PC-3 (cell line): Measurements from ENCODE around the gene PRTFDC1.

Experiments used
- CTCF ChIP-seq: fragments of 300-600 bp; sonication (generic); conservative IDR thresholded peaks from 2 replicates; pipeline ENCODE4 v1.5.1; 2017; ENCODE audit warnings: antibody characterized with exemption, low read depth, mild to moderate bottlenecking, low read length
- EZH2 ChIP-seq: fragments of 300-600 bp; sonication (generic); IDR thresholded peaks from one replicate; pipeline ENCODE4 v1.6.1; 2017; ENCODE audit warnings: antibody characterized with exemption, mild to moderate bottlenecking, low read length; ENCODE audit not compliant: unreplicated experiment

GRCh38 chr10:24857031-24857725, 95.2 kb downstream of the PRTFDC1 start:
- no peak for TF ChIP-seq CTCF
- TF ChIP-seq EZH2: no peak
